ENCODE results near the gene RPAIN. TPM values are rescaled to one million over a fixed set of nuclear protein-coding genes. Genes with fewer than 3 reads are reported as not detected.

Gene RPAIN
- 29.4 and 38.3 TPM in 2 replicates for total RNA-seq (2014; rRNA removed; shearing (Covaris generic))

- DNase-seq (ENCODE audit: low read depth): peak; percentile 83
Observed at GRCh38 chr17:5419959-5420653, at the start of gene RPAIN. Gene RPAIN, plus strand, starts transcription at chr17:5420182. Its CDS starts 29 bp downstream, at chr17:5420211.

GRCh38 chr17:5370411-5370810, 49.6 kb upstream of the RPAIN start:
- DNase-seq (ENCODE audit: low read depth): no peak

- no peak for DNase-seq (ENCODE audit: low read depth)
Observed at GRCh38 chr17:5373112-5373511, 46.9 kb upstream of the RPAIN start.

- DNase-seq (ENCODE audit: low read depth): no peak
Observed at GRCh38 chr17:5378566-5379207, 41.3 kb upstream of the RPAIN start.

- DNase-seq (ENCODE audit: low read depth): no peak
Observed at GRCh38 chr17:5379351-5380107, 40.5 kb upstream of the RPAIN start.

DNA sequence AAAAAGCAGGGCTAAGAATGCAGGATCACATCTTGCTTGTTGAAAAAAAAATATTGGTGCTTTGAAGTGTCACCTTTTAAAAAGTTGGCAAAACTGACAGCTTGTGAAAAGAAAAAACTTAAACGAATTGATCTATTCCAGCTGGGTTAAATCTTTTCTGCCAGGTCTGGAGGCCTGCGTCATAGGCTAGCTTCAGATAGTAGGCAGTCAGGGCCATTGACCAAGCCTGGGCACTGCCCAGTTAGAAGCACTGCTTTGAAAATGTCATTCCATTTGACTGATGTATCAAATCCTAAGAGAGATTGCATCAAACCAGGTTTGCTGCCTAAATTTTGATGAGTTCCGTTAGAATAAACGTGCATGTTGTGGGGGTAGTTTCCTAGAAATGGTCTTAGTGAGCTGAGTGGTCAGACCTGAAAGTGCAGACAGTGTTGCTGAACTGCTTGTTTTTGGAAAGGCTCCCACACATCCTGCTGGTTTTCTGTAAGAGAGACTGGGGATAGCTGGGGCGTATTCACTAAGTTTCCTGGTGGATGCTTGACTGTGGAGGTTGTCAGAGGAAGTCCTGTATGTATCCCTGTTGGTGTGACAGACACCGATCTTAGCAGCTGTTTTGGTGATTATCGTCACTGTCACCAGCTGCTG, 39.4 kb upstream of the RPAIN start:
- DNase-seq (ENCODE audit: low read depth): no peak

- DNase-seq (ENCODE audit: low read depth): peak; percentile 3
Observed at GRCh38 chr17:5381542-5381941, 38.4 kb upstream of the RPAIN start.

DNA sequence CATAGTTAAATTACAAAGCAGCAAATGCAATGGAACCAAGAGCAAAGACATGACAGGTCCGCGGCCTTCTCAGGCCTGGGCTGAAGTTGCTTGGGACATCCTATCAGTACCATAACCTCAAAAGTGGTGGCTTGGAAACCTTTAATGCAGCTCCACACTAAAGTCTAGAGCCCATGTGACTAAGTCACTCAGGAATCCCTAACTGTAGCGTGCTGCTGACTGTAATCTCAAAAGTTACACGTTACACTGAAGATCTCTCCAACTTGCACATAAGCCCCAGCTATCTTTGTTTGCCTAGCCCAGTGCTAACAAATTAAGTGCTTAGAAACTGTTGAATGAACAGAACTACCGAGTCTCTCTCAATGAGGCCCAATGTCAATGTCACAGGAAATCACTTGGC, 28.3 kb upstream of the RPAIN start:
- no peak for DNase-seq (ENCODE audit: low read depth)

DNA sequence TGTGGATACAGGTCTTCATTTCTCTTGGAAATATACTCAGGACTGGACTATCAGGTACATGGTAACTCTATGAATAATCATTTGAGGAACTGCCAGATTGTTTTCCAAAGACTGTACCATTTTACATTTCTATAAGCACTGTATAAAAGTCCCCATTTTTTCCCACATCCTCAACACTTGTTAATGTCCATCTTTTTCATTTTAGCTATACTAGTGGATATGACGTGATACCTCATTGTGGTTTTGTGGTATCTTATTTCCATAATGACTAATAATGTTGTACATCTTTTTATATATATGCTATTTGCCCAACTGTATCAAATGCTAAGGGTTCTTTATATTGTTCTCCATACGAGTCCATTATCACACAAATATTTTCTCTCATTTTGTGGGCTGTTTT, 23.4 kb upstream of the RPAIN start:
- DNase-seq (ENCODE audit: low read depth): no peak

- no peak for DNase-seq (ENCODE audit: low read depth)
Observed at GRCh38 chr17:5399767-5400166, 20.2 kb upstream of the RPAIN start.

- no peak for DNase-seq (ENCODE audit: low read depth)
Observed at GRCh38 chr17:5405400-5405799, 14.6 kb upstream of the RPAIN start.

GRCh38 chr17:5408186-5408585, 11.8 kb upstream of the RPAIN start:
- DNase-seq (ENCODE audit: low read depth): no peak

DNA sequence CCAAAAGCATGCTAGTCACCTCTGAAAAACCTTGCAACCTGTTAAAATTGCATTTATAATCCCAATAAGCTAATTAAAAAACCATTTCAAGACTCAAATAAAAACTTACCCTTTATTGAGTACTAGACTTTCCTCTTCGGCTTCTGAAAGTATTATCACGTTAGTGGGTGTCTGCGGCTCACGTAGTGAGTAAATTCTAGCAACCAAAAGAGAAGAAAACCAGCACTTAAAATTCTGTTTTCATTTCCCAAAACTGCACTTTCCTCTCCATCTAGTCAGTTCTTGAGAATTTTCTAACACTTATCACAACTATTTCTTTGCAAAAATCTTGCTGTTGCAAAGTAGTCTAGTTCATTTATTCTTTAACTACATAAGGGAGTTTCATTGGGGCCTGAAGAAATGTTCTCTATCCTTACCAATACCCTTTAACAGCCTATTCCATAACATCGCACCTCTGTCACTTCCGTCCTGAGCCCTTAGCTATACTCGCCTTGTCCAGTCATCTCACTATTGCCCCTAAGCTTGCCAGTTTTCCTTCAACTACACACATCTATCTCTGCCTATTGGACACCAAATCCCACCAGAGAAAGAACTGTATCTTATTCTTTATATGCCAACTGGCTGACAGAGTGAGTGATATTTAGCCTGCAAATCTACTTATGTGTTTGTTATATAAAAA, 9.2 kb upstream of the RPAIN start:
- DNase-seq (ENCODE audit: low read depth): no peak

- DNase-seq (ENCODE audit: low read depth): peak; percentile 79
Observed at GRCh38 chr17:5413682-5414081, 6.3 kb upstream of the RPAIN start.

GRCh38 chr17:5416901-5417300, 3.1 kb upstream of the RPAIN start:
- DNase-seq (ENCODE audit: low read depth): no peak

- DNase-seq (ENCODE audit: low read depth): peak; percentile 16
Observed at GRCh38 chr17:5418858-5419355, 1.1 kb upstream of the RPAIN start.

- DNase-seq (ENCODE audit: low read depth): peak; percentile 95
Observed at GRCh38 chr17:5419356-5419958, 525 bp upstream of the RPAIN start, which contains the start of gene NUP88. Gene NUP88, minus strand, starts transcription at chr17:5419662. Its CDS starts 12 bp downstream, at chr17:5419650.

DNA sequence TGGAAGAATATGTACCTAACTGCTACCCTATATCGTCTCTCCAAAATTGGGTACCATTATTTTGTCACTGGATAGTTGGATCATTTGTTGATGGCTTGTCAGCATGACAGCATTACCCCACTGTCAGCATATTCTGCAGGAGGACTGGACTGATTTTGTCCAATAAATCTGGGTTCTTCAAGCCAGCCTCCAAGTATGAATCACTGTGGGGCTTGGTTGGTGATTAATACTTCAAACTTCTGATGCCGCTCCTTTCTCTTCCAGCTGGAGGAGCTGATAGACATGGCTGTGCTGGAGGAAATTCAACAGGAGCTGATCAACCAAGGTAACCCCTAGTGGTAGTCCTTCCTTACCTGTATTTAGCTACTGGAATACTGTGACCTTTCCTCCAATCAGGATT, 2.5 kb downstream of the RPAIN start:
- peak; percentile 68 for DNase-seq (ENCODE audit: low read depth)

DNA sequence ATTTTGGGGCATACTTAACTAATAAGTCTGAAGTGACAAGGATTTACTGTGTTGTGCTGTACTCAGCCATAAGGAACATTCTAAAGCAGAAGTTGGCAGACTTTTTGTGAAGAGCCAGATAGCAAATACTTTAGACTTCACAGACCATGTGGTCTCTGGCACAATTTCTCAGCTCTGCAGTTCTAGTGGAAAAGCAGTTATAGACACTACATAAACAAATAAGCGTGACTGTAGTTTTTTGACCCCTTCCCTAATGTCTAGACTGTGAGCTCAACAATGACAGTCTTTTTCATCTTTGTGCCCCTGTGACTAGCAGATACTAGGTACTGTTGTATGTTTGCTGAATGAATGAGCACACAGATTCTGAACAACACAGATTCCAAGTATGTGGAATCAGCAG, 4.9 kb downstream of the RPAIN start:
- DNase-seq (ENCODE audit: low read depth): no peak

DNA sequence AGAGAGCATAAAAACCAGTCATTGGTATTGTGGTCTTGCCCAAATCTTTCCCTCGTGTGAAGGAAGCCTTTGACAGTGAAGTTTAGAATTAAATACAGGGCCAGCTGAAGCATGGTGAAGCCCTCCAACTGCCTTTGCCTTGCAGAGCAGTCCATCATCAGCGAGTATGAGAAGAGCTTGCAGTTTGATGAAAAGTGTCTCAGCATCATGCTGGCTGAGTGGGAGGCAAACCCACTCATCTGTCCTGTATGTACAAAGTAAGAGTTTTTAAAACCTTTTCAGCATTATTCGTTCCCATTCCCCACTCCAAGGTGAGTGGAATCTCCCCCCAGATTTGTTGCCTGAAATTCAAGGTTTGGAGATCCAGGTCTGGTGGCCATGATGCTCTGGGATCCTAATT, 5.8 kb downstream of the RPAIN start:
- no peak for DNase-seq (ENCODE audit: low read depth)
